OCI-LY3 (cell line): Measurements from ENCODE around the gene PROM2.

ENCODE experiments used
- CTCF ChIP-seq: fragments of 200-600, 300-600 bp; sonication (generic); IDR thresholded peaks from 2 replicates; pipeline ENCODE4 v1.5.1; 2014; ENCODE audit warnings: antibody characterized with exemption, low read length, low read depth
- EZH2phosphoT487 ChIP-seq: fragments of 200-600 bp; shearing (Covaris generic); IDR thresholded peaks from 2 replicates; pipeline ENCODE4 v1.6.1; 2018; ENCODE audit warnings: antibody characterized with exemption, mixed run types, low read depth

GRCh38 chr2:95327861-95328260 is 53.6 kb downstream of the PROM2 start:
- TF ChIP-seq CTCF (no peak), EZH2phosphoT487 (no peak)
